T-helper 2 cell treated with Interferon-gamma antibody and Interleukin-4, amounts not matched to agents 5 μg/mL and 100 μg/mL, for 36 hours (primary cell): ENCODE measurements around the gene DOK4.
A peak's percentile ranks its signal among the peaks of the same experiment; 100 is the strongest.

Experiments
- DNase-seq: peaks from one replicate; pipeline ENCODE4 v3.0.0; 2021; ENCODE audit warnings: low spot score
- H3K27ac Mint-ChIP-seq: one replicate; pipeline ENCODE4 v1.8.0; 2021; ENCODE audit warnings: mild to moderate bottlenecking, mixed read lengths
- H3K27me3 Mint-ChIP-seq: one replicate; pipeline ENCODE4 v1.8.0; 2021; ENCODE audit warnings: low read depth, mixed read lengths
- H3K36me3 Mint-ChIP-seq: one replicate; pipeline ENCODE4 v1.8.0; 2021; ENCODE audit warnings: low read depth, mixed read lengths
- H3K4me1 Mint-ChIP-seq: one replicate; pipeline ENCODE4 v1.8.0; 2021; ENCODE audit warnings: low read depth, mixed read lengths
- H3K4me3 Mint-ChIP-seq: one replicate; pipeline ENCODE4 v1.8.0; 2022; ENCODE audit warnings: mild to moderate bottlenecking, moderate library complexity, mixed read lengths
- H3K9me3 Mint-ChIP-seq: one replicate; pipeline ENCODE4 v1.8.0; 2021; ENCODE audit warnings: mixed read lengths

The DOK4 gene

DNA sequence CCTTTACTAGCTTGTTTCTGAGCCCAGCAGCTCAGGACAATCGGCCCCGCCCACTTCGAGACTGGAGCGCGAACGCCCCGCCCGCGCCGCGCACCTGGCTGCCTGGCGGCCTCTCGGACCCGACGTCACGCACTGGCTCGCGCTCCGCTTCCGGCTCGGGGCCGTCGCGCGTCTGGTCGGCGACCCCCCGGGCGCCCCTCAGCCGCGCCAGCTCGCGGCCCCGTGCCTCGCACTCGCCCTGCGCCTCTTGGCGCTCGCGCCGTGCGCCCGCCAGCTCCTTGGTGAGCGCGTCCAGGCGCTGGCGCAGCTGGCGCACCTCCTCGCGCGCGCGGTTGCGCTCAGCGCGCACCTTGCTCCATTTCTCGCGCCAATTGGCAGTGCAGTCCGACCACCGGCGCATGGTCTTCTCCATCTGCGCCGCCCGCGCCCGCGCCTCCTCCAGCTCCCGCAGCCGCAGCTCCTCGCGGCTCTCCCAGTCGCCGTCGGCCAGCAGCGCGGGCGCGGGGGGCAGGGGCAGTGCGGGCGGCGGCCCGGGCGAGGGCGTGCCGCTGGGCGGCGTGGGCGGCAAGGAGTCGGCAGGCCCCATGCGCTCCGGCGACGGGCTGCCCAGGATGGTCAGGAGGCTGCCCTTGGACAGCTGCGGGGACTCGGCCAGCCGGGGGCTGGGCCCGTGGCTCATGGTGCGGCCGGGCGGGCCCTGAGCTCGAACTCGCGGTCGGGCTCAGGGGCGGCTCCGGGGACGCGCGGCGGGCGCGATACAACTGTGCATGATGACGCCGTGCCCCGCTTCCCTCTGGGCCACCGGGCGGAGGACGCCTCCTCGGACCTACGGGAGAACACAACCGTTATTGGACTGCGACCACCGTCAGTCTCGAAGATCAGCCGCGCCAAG lies 42.5 kb upstream of the DOK4 start:
- H3K36me3 Mint-ChIP-seq: peaks cover 8% of the 10 kb centered on the region
- no peaks in the 10 kb centered on the region for H3K9me3 Mint-ChIP-seq
- no peaks in the 10 kb centered on the region for H3K27me3 Mint-ChIP-seq
- peaks cover 40% of the 10 kb centered on the region for H3K4me1 Mint-ChIP-seq
- H3K27ac Mint-ChIP-seq: peak overlapping the region; percentile 97
- no peak overlapping the region for H3K4me3 Mint-ChIP-seq
- no peak for DNase-seq

DNA sequence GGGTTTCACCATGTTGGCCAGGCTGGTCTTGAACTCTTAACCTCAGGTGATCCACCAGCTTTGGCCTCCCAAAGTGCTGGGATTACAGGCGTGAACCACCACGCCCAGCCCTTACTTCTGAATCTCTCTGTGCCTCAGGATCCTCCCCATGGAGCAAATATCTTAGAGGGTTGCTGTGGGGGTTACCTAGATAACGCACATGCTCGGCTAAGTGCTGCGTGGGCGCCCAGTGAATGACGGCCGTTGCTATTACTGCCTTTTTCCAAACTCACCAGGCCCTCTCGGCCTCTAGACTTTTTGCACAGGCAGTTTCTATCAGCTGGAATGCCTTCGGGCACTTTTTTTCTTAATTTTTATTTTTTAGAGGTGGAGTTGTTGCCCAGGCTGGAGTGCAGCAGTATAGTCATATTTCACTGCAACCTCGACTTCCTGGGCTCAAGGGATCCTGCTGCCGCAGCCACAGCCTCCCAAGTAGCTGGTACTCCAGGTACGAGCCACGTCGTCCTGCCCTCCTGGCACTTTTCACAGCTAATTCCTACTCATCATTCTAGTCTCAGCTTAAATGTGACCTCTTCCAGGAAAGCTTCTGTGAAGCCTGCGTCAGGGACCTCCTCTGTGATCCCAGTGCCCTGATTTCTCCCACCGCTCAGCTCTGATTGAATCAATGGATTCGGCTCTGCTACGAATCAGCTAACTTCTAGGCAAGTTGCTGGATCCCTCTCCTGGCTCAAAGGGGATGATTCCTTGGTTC lies 41.5 kb upstream of the DOK4 start:
- Mint-ChIP-seq H3K9me3 (no peaks in the 10 kb centered on the region), H3K4me1 (peaks cover 35% of the 10 kb centered on the region), H3K36me3 (peaks cover 8% of the 10 kb centered on the region), H3K27me3 (no peaks in the 10 kb centered on the region), H3K4me3 (no peak overlapping the region), H3K27ac (peak overlapping the region; percentile 29)
- DNase-seq: no peak

DNA sequence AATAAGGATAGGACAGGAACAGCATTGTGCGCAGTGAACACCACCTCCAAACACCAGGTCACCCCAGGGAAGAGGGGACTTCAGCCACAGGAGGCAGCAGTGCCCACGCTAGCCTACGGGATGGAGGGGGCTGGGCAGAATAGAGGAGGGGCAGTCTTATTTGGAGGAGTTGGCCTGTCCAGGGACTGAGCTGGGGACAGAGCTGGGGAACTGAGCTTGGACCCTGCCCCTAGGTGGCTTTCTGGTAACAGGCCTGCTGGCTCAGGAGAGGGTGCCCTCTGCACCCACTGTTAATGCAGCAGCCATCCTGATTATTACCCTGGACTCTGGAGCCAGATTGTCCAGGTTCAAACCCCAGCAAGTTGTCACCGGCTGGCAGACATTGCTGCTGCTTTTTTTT lies 40.7 kb upstream of the DOK4 start:
- no peak overlapping the region for H3K4me3 Mint-ChIP-seq
- peaks cover 8% of the 10 kb centered on the region for H3K36me3 Mint-ChIP-seq
- H3K27ac Mint-ChIP-seq: no peak overlapping the region
- no peaks in the 10 kb centered on the region for H3K27me3 Mint-ChIP-seq
- H3K4me1 Mint-ChIP-seq: peaks cover 31% of the 10 kb centered on the region
- H3K9me3 Mint-ChIP-seq: no peaks in the 10 kb centered on the region
- no peak for DNase-seq

DNA sequence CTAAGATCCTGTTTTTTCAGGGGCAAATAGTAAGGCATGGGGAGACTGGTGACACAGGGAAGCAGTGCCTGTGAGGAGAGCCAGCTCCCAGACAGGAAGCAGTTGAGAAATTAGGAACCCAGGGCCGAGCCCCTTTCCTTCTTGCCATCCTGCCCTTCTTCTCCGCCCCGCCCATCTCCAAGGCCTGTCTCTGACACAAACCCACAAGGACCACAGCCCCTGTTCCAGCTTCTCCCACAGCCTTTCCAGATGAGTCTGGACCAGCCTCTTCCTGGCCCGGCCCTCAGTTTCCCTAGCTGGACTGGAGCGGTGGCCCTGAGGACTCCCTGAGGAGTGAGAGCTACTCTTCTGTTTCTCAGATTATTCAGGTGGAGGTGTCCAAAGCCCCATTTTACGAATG lies 40.2 kb upstream of the DOK4 start:
- no peak for DNase-seq
- Mint-ChIP-seq H3K36me3 (peaks cover 8% of the 10 kb centered on the region), H3K27me3 (no peaks in the 10 kb centered on the region), H3K27ac (no peak overlapping the region), H3K4me1 (peaks cover 26% of the 10 kb centered on the region), H3K4me3 (no peak overlapping the region), H3K9me3 (no peaks in the 10 kb centered on the region)

DNA sequence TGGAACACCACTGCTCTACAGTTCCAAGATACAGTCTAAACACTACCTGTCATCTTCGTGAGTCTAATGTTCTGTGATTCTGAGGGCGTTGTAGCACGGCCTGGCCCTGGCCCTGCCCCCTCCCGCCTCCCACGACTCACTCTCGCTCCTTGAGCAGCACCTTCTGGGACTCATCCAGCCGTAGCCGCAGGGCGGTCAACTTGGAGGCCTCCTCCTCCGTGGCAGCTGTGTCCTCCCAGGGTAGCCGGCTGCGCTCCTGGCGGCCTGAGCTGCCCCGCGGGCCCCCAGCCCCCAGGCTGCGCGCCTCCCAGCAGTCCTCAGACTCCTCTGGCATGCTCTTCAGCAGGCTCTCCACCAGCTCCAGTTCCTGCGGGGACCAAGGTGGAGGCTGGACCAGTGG lies 39.5 kb upstream of the DOK4 start:
- Mint-ChIP-seq H3K27me3 (no peaks in the 10 kb centered on the region), H3K27ac (no peak overlapping the region), H3K36me3 (peaks cover 8% of the 10 kb centered on the region), H3K4me3 (no peak overlapping the region), H3K9me3 (no peaks in the 10 kb centered on the region), H3K4me1 (peaks cover 19% of the 10 kb centered on the region)
- DNase-seq: no peak

DNA sequence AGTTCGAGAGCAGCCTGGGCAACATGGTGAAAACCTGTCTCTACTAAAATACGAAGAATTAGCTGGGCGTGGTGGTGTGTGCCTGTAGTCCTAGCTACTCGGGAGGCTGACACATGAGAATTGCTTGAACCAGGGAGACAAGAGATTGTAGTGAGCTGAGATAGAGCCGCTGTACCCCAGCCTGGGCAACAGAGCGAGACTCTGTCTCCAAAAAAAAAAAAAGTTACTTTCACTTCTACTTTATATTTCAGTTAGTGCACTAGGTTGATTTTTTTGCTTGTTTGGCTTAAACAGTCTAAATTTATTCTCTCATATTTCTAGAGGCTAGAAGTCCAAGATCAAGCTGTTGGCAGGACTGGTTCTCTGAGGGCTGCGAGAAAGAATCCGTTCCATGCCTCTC lies 36.7 kb upstream of the DOK4 start:
- peaks cover 3% of the 10 kb centered on the region for H3K36me3 Mint-ChIP-seq
- no peaks in the 10 kb centered on the region for H3K27me3 Mint-ChIP-seq
- no peaks in the 10 kb centered on the region for H3K9me3 Mint-ChIP-seq
- no peak for DNase-seq
- no peak overlapping the region for H3K27ac Mint-ChIP-seq
- H3K4me3 Mint-ChIP-seq: no peak overlapping the region
- H3K4me1 Mint-ChIP-seq: peaks cover 2% of the 10 kb centered on the region

DNA sequence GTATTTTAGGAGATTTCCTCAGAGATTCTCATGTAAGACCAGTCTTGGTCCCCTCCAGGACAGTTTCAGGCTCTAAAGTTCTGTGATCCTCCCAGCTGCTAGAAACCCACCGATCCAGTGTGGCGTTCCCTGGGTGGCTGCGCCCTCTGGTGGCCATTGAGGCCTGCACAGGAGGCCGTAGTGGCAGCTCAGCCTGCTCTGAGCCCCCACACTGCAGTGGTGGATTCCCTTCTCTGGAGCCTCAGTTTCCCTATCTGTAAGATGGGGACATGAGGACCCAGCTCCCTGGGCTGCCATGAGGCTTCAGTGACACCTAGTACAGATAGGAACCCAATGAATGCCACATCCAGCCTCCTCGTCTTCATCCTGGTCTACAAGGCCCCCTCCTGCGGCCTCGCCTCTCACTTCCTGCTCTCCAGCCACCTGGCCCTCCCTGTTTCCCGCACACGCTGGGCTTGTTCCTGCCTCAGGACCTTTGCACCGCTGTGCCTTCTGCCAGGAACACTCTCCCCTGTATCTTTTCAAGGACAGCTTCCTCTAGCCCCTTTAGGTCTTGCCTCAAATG lies 33.6 kb upstream of the DOK4 start:
- Mint-ChIP-seq H3K9me3 (no peaks in the 10 kb centered on the region), H3K4me1 (peaks cover 2% of the 10 kb centered on the region), H3K27me3 (no peaks in the 10 kb centered on the region), H3K27ac (no peak overlapping the region), H3K4me3 (no peak overlapping the region), H3K36me3 (peaks cover 3% of the 10 kb centered on the region)
- DNase-seq: peak; percentile 61

DNA sequence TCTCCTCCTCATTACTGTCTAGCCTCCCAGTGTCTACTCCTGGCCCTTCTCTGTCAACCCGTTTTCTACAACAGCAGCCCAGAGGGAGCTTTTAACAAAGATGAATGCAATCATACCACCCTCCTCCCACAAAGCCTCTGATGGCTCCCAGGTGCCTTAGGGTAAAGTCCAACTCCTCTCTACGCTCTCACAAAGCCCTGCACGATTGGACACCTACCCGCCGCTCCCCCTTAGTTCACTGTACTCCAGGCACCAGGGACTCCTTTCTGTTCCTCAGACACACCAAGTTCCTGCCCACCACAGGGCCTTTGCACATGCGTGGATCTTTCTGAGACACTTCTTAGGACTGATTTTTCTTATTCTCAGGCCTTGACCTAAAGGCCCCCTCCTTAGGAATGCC lies 32.6 kb upstream of the DOK4 start:
- Mint-ChIP-seq H3K27me3 (no peaks in the 10 kb centered on the region), H3K4me3 (no peak overlapping the region), H3K36me3 (peaks cover 3% of the 10 kb centered on the region), H3K4me1 (peaks cover 2% of the 10 kb centered on the region), H3K9me3 (no peaks in the 10 kb centered on the region), H3K27ac (no peak overlapping the region)
- DNase-seq: no peak

DNA sequence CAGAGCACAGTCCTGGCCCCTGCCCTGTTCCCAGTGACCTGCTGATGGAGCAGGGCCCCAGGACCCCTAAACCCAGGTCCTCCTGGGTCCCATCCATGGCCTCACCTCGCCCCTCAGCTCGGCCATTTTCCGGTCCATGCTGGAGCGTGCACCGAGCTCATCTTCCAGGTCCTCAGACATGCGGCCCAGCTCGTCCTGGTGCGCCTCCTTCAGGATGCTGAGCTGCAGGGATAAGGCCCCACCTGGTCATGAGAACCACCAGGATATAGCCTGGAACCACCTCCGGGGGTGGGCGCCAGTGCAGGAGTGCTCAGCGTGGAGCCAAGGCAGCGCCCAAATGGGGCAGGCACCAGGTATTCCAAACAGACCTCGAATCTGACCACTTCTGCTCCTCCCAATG lies 32.2 kb upstream of the DOK4 start:
- no peaks in the 10 kb centered on the region for H3K9me3 Mint-ChIP-seq
- DNase-seq: no peak
- H3K4me1 Mint-ChIP-seq: peaks cover 2% of the 10 kb centered on the region
- no peaks in the 10 kb centered on the region for H3K27me3 Mint-ChIP-seq
- peaks cover 3% of the 10 kb centered on the region for H3K36me3 Mint-ChIP-seq
- H3K4me3 Mint-ChIP-seq: no peak overlapping the region
- H3K27ac Mint-ChIP-seq: no peak overlapping the region

DNA sequence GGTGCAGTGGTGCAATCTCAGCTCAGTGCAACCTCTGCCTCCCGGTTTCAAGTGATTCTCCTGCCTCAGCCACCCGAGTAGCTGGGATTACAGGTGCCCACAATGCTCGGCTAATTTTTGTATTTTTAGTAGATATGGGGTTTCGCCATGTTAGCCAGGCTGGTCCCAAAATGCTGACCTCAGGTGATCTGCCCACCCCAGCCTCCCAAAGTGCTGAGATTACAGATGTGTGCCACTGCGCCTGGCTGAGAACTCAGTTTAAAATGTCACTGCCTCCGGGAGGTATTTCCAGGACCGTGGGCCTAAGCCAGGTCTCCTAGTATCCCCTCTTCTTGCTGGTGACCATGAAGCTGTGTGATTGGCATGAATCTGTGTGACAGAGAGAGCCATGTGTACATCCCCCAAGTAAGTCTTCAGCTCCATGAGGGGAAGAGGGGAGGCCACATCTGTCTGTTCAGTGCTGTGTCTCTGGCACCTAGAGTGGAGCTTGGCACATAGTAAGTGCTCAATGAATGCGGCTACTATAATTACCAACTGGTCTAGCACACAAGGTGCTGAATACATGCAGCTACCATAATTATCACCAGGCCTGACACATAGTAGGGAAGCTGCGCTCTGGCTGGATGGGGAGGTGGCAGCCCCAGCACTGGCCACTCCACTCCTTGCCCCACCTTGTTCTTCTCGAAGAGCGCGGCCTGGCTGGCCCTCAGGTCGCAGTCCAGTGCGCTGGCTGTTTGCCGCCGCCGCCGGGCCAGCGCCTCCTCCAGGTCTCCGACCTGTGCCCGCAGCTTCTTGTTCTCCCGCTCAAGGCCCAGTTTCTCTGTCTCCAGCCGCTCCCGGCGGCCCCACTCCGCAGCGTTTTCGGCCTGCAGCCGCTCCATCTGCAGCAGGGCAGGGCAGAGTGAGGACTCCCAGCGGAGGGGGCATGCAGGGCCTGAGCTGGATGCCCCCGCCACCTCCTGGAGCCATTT lies 31.4 kb upstream of the DOK4 start:
- Mint-ChIP-seq H3K27me3 (no peaks in the 10 kb centered on the region), H3K4me3 (no peak overlapping the region), H3K36me3 (peaks cover 3% of the 10 kb centered on the region), H3K9me3 (no peaks in the 10 kb centered on the region), H3K4me1 (peaks cover 2% of the 10 kb centered on the region), H3K27ac (no peak overlapping the region)
- DNase-seq: no peak

DNA sequence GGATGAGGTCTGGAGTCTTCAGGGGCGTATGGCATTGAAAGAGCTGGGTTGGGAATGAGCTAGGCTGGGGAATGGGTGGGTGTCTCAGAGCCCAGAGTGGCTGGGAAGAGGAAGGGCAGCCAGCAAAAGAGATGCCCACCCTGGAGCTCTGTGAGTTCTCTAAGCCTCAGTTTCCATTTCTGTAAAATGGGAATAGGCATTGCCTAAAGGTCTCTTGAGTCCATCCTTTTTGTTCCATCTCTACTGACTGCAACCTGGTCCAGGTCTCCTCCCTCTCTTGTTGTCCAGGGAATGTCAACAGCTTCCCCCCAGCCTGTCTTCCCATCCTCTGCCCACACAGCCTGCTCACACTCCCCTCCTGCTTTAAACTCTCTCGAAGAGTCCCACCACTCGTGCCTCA lies 30.5 kb upstream of the DOK4 start:
- DNase-seq: no peak
- Mint-ChIP-seq H3K4me1 (no peaks in the 10 kb centered on the region), H3K9me3 (no peaks in the 10 kb centered on the region), H3K27ac (no peak overlapping the region), H3K27me3 (no peaks in the 10 kb centered on the region), H3K36me3 (peaks cover 3% of the 10 kb centered on the region), H3K4me3 (no peak overlapping the region)

DNA sequence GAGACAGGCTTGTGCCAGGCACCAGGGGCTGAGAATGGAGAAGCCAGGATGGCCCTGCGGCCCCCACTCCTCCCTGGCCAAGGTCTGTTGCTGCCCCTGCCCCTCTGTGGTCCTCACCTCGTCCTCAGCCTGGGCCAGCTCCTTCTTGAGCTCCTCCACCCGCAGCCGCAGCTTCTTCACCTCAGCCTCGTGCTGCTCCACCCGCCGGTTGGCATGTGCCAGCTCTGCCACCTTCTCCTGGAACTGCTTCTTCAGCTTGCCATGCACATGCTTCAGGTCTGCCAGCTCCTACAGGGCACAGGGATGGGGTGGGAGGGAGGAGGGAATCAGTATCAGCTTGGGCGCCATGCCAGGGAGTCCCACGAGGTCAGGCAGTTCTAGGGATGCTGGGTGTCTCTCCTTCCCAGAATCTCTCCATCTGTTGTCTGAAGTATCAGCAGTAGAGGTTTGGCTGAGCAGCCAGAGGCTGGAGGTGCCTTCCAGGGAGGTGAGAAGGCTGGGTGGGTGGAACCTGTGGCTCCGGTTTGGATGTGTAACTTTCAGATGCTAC lies 30.0 kb upstream of the DOK4 start:
- Mint-ChIP-seq H3K4me1 (no peaks in the 10 kb centered on the region), H3K27ac (no peak overlapping the region), H3K36me3 (peaks cover 3% of the 10 kb centered on the region), H3K9me3 (no peaks in the 10 kb centered on the region), H3K27me3 (no peaks in the 10 kb centered on the region), H3K4me3 (no peak overlapping the region)
- DNase-seq: no peak
